WTC11 (cell line): Measurements from ENCODE around the gene PWP1. TPM values are rescaled to one million over a fixed set of nuclear protein-coding genes. Genes with fewer than 3 reads are reported as not detected.

Experiments used
- ATAC-seq: fragments of 200-7000 bp; cut with Tn5 transposase; 2 replicates; pipeline ENCODE4 v1.10.0; 2021; ENCODE audit warnings: mild to moderate bottlenecking, moderate library complexity
- CTCF ChIA-PET: fragments of 300-600 bp; sonication (Branson Sonifier 250); formaldehyde crosslinking; loops from one replicate; lab custom pipeline; 2021; ENCODE audit warnings: antibody characterized with exemption; lab: Charles Lee
- POLR2A ChIA-PET: fragments of 350-600 bp; sonication (Branson Sonifier 250); formaldehyde crosslinking; loops from one replicate; lab custom pipeline; 2021; ENCODE audit warnings: antibody characterized with exemption; lab: Charles Lee
- DNase-seq: peaks from one replicate; pipeline ENCODE4 v3.0.0; 2021; ENCODE audit warnings: low spot score
- H3K27ac Mint-ChIP-seq: 2 replicates; pipeline ENCODE4 v1.8.0; 2021; ENCODE audit warnings: mixed read lengths
- H3K27me3 Mint-ChIP-seq: 2 replicates; pipeline ENCODE4 v1.8.0; 2021; ENCODE audit warnings: low read depth, mild to moderate bottlenecking, moderate library complexity, mixed read lengths
- H3K36me3 Mint-ChIP-seq: 2 replicates; pipeline ENCODE4 v1.8.0; 2021; ENCODE audit warnings: mixed read lengths
- H3K4me1 Mint-ChIP-seq: 2 replicates; pipeline ENCODE4 v1.8.0; 2022; ENCODE audit warnings: mixed read lengths
- H3K4me3 Mint-ChIP-seq: 2 replicates; pipeline ENCODE4 v1.8.0; 2021; ENCODE audit warnings: mild to moderate bottlenecking, moderate library complexity, mixed read lengths
- H3K9me3 Mint-ChIP-seq: 2 replicates; pipeline ENCODE4 v1.8.0; 2021; ENCODE audit warnings: mixed read lengths
- ELF4 ChIP-seq: sonication (generic); formaldehyde crosslinking; IDR thresholded peaks from 2 replicates; pipeline ENCODE4 v1.8.1; 2022; ENCODE audit warnings: low read depth, mild to moderate bottlenecking, moderate library complexity, missing genetic modification reagents
- ETV6 ChIP-seq: sonication (generic); formaldehyde crosslinking; IDR thresholded peaks from 2 replicates; pipeline ENCODE4 v1.8.1; 2022; ENCODE audit warnings: mild to moderate bottlenecking, missing genetic modification reagents
- FOXJ3 ChIP-seq: sonication (generic); formaldehyde crosslinking; IDR thresholded peaks from 2 replicates; pipeline ENCODE4 v1.9.0; 2021; ENCODE audit warnings: missing genetic modification reagents, mild to moderate bottlenecking, borderline replicate concordance
- FOXK1 ChIP-seq: sonication (generic); formaldehyde crosslinking; IDR thresholded peaks from 2 replicates; pipeline ENCODE4 v1.8.0; 2022; ENCODE audit warnings: mild to moderate bottlenecking, moderate library complexity, missing genetic modification reagents
- GABPB1 ChIP-seq: sonication (generic); formaldehyde crosslinking; IDR thresholded peaks from 2 replicates; pipeline ENCODE4 v1.8.1; 2023; ENCODE audit warnings: mild to moderate bottlenecking, missing genetic modification reagents
- JUN ChIP-seq: sonication (generic); formaldehyde crosslinking; IDR thresholded peaks from 2 replicates; pipeline ENCODE4 v1.8.0; 2023; ENCODE audit warnings: mild to moderate bottlenecking, missing genetic modification reagents
- NFATC4 ChIP-seq: fragments of 250-450 bp; sonication (Bioruptor Pico); IDR thresholded peaks from 2 replicates; pipeline ENCODE4 v1.9.0; 2021; ENCODE audit warnings: mild to moderate bottlenecking
- OVOL2 ChIP-seq: fragments of 250-450 bp; sonication (Bioruptor Pico); IDR thresholded peaks from 2 replicates; pipeline ENCODE4 v1.9.0; 2021; ENCODE audit warnings: mild to moderate bottlenecking, borderline replicate concordance
- PRRX2 ChIP-seq: fragments of 250-450 bp; sonication (Bioruptor Pico); IDR thresholded peaks from 2 replicates; pipeline ENCODE4 v1.8.0; 2021; ENCODE audit warnings: mild to moderate bottlenecking
- RELA ChIP-seq: sonication (generic); formaldehyde crosslinking; IDR thresholded peaks from 2 replicates; pipeline ENCODE4 v1.8.1; 2022; ENCODE audit warnings: missing genetic modification reagents, mild to moderate bottlenecking, borderline replicate concordance
- SOX15 ChIP-seq: fragments of 250-450 bp; sonication (Bioruptor Pico); IDR thresholded peaks from 2 replicates; pipeline ENCODE4 v1.9.0; 2021; ENCODE audit warnings: mild to moderate bottlenecking
- SP1 ChIP-seq: sonication (generic); formaldehyde crosslinking; conservative IDR thresholded peaks from 2 replicates; pipeline ENCODE4 v1.8.1; 2022; ENCODE audit warnings: missing genetic modification reagents
- TCF7 ChIP-seq: sonication (generic); formaldehyde crosslinking; IDR thresholded peaks from 2 replicates; pipeline ENCODE4 v1.8.0; 2022; ENCODE audit warnings: mild to moderate bottlenecking, low read depth, missing genetic modification reagents, moderate library complexity
- TEAD4 ChIP-seq: sonication (generic); formaldehyde crosslinking; IDR thresholded peaks from 2 replicates; pipeline ENCODE4 v1.8.0; 2022; ENCODE audit warnings: mild to moderate bottlenecking, missing genetic modification reagents
- TP53 ChIP-seq: sonication (generic); formaldehyde crosslinking; IDR thresholded peaks from 2 replicates; pipeline ENCODE4 v1.8.1; 2023; ENCODE audit warnings: mild to moderate bottlenecking, missing genetic modification reagents
- ZNF232 ChIP-seq: sonication (generic); formaldehyde crosslinking; IDR thresholded peaks from 2 replicates; pipeline ENCODE4 v1.8.0; 2022; ENCODE audit warnings: mild to moderate bottlenecking, missing genetic modification reagents
- ZNF416 ChIP-seq: fragments of 250-450 bp; sonication (Bioruptor Pico); IDR thresholded peaks from 2 replicates; pipeline ENCODE4 v1.9.0; 2021; ENCODE audit warnings: mild to moderate bottlenecking, inconsistent platforms
- ZNF423 ChIP-seq: fragments of 250-450 bp; sonication (Bioruptor Pico); IDR thresholded peaks from 2 replicates; pipeline ENCODE4 v2.1.2; 2022; ENCODE audit warnings: mild to moderate bottlenecking, moderate library complexity
- total RNA-seq: library from RNA; stranded (reverse); gene quantifications from 3 replicates; pipeline ENCODE4 v1.2.3, GENCODE V29; 2021
- TF ChIP-seq, protein P1 (sequence below): sonication (generic); formaldehyde crosslinking; IDR thresholded peaks from 2 replicates; pipeline ENCODE4 v1.8.1; 2022; ENCODE audit warnings: mild to moderate bottlenecking, moderate library complexity, missing genetic modification reagents
- TF ChIP-seq, protein P2 (sequence below): sonication (generic); formaldehyde crosslinking; IDR thresholded peaks from 2 replicates; pipeline ENCODE4 v1.8.0; 2022; ENCODE audit warnings: mild to moderate bottlenecking, missing genetic modification reagents
- TF ChIP-seq, protein P3 (sequence below): fragments of 250-450 bp; sonication (Bioruptor Pico); IDR thresholded peaks from 2 replicates; pipeline ENCODE4 v1.9.0; 2021; ENCODE audit warnings: mild to moderate bottlenecking
- TF ChIP-seq, protein P4 (sequence below): fragments of 200-600 bp; IDR thresholded peaks from 2 replicates; pipeline ENCODE4 v1.8.0; 2022; ENCODE audit warnings: antibody characterized with exemption
- TF ChIP-seq, protein P5 (sequence below): sonication (generic); formaldehyde crosslinking; IDR thresholded peaks from 2 replicates; pipeline ENCODE4 v1.8.0; 2022; ENCODE audit warnings: missing genetic modification reagents
- TF ChIP-seq, protein P6 (sequence below): sonication (generic); formaldehyde crosslinking; IDR thresholded peaks from 2 replicates; pipeline ENCODE4 v1.8.1; 2022; ENCODE audit warnings: mild to moderate bottlenecking, missing genetic modification reagents, moderate library complexity, borderline replicate concordance
- TF ChIP-seq, protein P7 (sequence below): sonication (generic); formaldehyde crosslinking; IDR thresholded peaks from 2 replicates; pipeline ENCODE4 v1.8.1; 2022; ENCODE audit warnings: missing genetic modification reagents, borderline replicate concordance

Gene PWP1
- total RNA-seq, 1 experiment from 2014 or later, result 54.2 TPM

DNA sequence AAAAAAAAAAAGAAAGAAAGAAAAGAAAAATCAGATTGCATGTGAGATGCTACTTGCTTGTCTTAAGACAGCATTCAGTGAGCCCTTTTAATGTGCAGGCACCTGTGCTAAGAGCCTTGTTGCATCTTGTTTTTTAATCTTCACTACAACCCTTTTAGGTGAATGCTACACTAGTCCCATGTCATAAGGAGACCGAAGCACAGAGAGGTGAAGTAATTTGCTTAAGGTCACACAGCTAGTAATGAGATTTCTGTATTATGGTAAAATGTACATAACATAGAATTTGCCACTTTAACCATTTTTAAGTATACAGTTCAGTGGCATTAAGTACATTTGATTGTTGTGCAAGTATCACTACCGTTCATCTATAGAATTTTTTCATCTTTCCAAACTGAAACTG, 32.1 kb upstream of the PWP1 start:
- ATAC-seq (no peak), DNase-seq (no peak)
- Mint-ChIP-seq H3K4me3 (no peak overlapping the region), H3K36me3 (peaks cover 2% of the 10 kb centered on the region; the same call in 1 of the 2 replicates), H3K4me1 (peaks cover 40% of the 10 kb centered on the region), H3K9me3 (no peaks in the 10 kb centered on the region), H3K27ac (no peak overlapping the region), H3K27me3 (no peaks in the 10 kb centered on the region)
- TF ChIP-seq, protein P1, sequence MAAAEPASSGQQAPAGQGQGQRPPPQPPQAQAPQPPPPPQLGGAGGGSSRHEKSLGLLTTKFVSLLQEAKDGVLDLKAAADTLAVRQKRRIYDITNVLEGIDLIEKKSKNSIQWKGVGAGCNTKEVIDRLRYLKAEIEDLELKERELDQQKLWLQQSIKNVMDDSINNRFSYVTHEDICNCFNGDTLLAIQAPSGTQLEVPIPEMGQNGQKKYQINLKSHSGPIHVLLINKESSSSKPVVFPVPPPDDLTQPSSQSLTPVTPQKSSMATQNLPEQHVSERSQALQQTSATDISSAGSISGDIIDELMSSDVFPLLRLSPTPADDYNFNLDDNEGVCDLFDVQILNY (CRISPR knock-in tag), result no peak
- no peak for TF ChIP-seq TCF7 (CRISPR knock-in tag)
- TF ChIP-seq, protein P2, sequence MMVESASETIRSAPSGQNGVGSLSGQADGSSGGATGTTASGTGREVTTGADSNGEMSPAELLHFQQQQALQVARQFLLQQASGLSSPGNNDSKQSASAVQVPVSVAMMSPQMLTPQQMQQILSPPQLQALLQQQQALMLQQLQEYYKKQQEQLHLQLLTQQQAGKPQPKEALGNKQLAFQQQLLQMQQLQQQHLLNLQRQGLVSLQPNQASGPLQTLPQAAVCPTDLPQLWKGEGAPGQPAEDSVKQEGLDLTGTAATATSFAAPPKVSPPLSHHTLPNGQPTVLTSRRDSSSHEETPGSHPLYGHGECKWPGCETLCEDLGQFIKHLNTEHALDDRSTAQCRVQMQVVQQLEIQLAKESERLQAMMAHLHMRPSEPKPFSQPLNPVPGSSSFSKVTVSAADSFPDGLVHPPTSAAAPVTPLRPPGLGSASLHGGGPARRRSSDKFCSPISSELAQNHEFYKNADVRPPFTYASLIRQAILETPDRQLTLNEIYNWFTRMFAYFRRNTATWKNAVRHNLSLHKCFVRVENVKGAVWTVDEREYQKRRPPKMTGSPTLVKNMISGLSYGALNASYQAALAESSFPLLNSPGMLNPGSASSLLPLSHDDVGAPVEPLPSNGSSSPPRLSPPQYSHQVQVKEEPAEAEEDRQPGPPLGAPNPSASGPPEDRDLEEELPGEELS (CRISPR knock-in tag), result no peak
- TF ChIP-seq, protein P3, sequence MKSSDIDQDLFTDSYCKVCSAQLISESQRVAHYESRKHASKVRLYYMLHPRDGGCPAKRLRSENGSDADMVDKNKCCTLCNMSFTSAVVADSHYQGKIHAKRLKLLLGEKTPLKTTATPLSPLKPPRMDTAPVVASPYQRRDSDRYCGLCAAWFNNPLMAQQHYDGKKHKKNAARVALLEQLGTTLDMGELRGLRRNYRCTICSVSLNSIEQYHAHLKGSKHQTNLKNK (CRISPR knock-in tag), result no peak
- TF ChIP-seq FOXK1, result no peak
- TF ChIP-seq NFATC4 (CRISPR knock-in tag), result no peak
- no peak for TF ChIP-seq RELA
- no peak for TF ChIP-seq JUN (CRISPR knock-in tag)
- TF ChIP-seq ELF4, result no peak
- TF ChIP-seq, protein P4, sequence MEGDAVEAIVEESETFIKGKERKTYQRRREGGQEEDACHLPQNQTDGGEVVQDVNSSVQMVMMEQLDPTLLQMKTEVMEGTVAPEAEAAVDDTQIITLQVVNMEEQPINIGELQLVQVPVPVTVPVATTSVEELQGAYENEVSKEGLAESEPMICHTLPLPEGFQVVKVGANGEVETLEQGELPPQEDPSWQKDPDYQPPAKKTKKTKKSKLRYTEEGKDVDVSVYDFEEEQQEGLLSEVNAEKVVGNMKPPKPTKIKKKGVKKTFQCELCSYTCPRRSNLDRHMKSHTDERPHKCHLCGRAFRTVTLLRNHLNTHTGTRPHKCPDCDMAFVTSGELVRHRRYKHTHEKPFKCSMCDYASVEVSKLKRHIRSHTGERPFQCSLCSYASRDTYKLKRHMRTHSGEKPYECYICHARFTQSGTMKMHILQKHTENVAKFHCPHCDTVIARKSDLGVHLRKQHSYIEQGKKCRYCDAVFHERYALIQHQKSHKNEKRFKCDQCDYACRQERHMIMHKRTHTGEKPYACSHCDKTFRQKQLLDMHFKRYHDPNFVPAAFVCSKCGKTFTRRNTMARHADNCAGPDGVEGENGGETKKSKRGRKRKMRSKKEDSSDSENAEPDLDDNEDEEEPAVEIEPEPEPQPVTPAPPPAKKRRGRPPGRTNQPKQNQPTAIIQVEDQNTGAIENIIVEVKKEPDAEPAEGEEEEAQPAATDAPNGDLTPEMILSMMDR, result no peak
- TF ChIP-seq ETV6 (CRISPR knock-in tag), result no peak
- TF ChIP-seq, protein P5, sequence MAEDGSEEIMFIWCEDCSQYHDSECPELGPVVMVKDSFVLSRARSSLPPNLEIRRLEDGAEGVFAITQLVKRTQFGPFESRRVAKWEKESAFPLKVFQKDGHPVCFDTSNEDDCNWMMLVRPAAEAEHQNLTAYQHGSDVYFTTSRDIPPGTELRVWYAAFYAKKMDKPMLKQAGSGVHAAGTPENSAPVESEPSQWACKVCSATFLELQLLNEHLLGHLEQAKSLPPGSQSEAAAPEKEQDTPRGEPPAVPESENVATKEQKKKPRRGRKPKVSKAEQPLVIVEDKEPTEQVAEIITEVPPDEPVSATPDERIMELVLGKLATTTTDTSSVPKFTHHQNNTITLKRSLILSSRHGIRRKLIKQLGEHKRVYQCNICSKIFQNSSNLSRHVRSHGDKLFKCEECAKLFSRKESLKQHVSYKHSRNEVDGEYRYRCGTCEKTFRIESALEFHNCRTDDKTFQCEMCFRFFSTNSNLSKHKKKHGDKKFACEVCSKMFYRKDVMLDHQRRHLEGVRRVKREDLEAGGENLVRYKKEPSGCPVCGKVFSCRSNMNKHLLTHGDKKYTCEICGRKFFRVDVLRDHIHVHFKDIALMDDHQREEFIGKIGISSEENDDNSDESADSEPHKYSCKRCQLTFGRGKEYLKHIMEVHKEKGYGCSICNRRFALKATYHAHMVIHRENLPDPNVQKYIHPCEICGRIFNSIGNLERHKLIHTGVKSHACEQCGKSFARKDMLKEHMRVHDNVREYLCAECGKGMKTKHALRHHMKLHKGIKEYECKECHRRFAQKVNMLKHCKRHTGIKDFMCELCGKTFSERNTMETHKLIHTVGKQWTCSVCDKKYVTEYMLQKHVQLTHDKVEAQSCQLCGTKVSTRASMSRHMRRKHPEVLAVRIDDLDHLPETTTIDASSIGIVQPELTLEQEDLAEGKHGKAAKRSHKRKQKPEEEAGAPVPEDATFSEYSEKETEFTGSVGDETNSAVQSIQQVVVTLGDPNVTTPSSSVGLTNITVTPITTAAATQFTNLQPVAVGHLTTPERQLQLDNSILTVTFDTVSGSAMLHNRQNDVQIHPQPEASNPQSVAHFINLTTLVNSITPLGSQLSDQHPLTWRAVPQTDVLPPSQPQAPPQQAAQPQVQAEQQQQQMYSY (CRISPR knock-in tag), result no peak
- TF ChIP-seq, protein P6, sequence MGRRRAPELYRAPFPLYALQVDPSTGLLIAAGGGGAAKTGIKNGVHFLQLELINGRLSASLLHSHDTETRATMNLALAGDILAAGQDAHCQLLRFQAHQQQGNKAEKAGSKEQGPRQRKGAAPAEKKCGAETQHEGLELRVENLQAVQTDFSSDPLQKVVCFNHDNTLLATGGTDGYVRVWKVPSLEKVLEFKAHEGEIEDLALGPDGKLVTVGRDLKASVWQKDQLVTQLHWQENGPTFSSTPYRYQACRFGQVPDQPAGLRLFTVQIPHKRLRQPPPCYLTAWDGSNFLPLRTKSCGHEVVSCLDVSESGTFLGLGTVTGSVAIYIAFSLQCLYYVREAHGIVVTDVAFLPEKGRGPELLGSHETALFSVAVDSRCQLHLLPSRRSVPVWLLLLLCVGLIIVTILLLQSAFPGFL (CRISPR knock-in tag), result no peak
- TF ChIP-seq SOX15, result no peak
- ChIA-PET POLR2A (no interaction called here), CTCF (interaction anchor here (1.6 to 1.9 kb wide), 2 partner anchors 17 to 23 kb away, joined by 5 to 8 read pairs; no protein-coding TSS in a partner anchor)

DNA sequence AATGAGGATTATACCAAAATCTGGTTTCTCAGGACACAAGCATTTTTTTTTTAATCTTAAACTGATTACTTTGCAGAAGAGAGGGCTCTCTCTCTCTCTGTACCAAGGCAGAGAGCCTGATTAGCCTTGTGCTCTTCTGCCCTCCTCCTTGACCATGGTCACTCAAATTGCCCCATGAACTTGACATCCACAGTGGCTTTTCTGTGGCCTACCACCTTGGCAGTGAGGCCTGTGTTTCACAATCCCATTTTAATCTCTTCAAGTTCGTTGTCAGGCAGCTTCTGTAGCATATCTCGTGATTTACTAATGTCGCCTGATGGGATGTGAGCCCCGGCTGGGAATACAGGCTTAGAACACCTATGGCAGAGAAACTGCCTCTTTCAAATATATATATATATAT, 30.7 kb upstream of the PWP1 start:
- no peak for ATAC-seq
- no peak overlapping the region for H3K27ac Mint-ChIP-seq

More for the DNA sequence above, 30.7 kb upstream of the PWP1 start:
- no peak overlapping the region for H3K4me3 Mint-ChIP-seq
- no peaks in the 10 kb centered on the region for H3K9me3 Mint-ChIP-seq
- peaks cover 39% of the 10 kb centered on the region for H3K4me1 Mint-ChIP-seq
- H3K36me3 Mint-ChIP-seq, result no peaks in the 10 kb centered on the region
- ChIA-PET CTCF (interaction anchor here (1.2 to 1.9 kb wide), 3 partner anchors 16 to 33 kb away, joined by 3 to 14 read pairs (median 12); no protein-coding TSS in a partner anchor), POLR2A (no interaction called here)
- no peaks in the 10 kb centered on the region for H3K27me3 Mint-ChIP-seq
- no peak for TF ChIP-seq FOXK1
- TF ChIP-seq, protein P7, sequence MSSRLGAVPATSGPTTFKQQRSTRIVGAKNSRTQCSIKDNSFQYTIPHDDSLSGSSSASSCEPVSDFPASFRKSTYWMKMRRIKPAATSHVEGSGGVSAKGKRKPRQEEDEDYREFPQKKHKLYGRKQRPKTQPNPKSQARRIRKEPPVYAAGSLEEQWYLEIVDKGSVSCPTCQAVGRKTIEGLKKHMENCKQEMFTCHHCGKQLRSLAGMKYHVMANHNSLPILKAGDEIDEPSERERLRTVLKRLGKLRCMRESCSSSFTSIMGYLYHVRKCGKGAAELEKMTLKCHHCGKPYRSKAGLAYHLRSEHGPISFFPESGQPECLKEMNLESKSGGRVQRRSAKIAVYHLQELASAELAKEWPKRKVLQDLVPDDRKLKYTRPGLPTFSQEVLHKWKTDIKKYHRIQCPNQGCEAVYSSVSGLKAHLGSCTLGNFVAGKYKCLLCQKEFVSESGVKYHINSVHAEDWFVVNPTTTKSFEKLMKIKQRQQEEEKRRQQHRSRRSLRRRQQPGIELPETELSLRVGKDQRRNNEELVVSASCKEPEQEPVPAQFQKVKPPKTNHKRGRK (CRISPR knock-in tag), result no peak
- TF ChIP-seq ZNF416 (CRISPR knock-in tag), result no peak
- TF ChIP-seq ZNF232 (CRISPR knock-in tag), result no peak
- TF ChIP-seq JUN (CRISPR knock-in tag), result no peak
- TF ChIP-seq OVOL2, result no peak
- TF ChIP-seq TEAD4, result no peak
- no peak for TF ChIP-seq FOXJ3 (CRISPR knock-in tag)
- TF ChIP-seq GABPB1 (CRISPR knock-in tag), result no peak
- no peak for TF ChIP-seq ZNF423 (CRISPR knock-in tag)
- TF ChIP-seq NFATC4 (CRISPR knock-in tag), result no peak
- TF ChIP-seq, protein P3 (CRISPR knock-in tag), result no peak
- no peak for TF ChIP-seq TP53 (CRISPR knock-in tag)
- TF ChIP-seq SP1 (CRISPR knock-in tag), result no peak
- TF ChIP-seq PRRX2 (CRISPR knock-in tag), result no peak
- no peak for DNase-seq
